ENCODE data around the gene MAP7D3. TPM values are rescaled to one million over a fixed set of nuclear protein-coding genes. Genes with fewer than 3 reads are reported as not detected.
"Not testable (repeated sequence)": the region's sequence is repeated elsewhere in the genome, so short reads cannot be mapped to it uniquely, and the experiment has no call there.

The MAP7D3 gene
- polyA plus RNA-seq (2013, experiment 1 of 2) = 26.6 TPM
- 31.4 TPM for polyA plus RNA-seq (2013, experiment 2 of 2)

- Histone ChIP-seq H2BK120ac (ENCODE audit: low read depth, low read length) (no peak within 1 kb of the TSS), H3K4me3 (ENCODE audit: low read length in 2 of 2) (peak within 1 kb of the TSS; percentile 47 to 89), H3K18ac (ENCODE audit: low read length) (peak within 1 kb of the TSS; percentile 80), H3K79me1 (ENCODE audit: low read depth, low read length) (no peaks in the 10 kb centered on the region), H2BK15ac (ENCODE audit: low read length) (no peak within 1 kb of the TSS), H3K4me1 (ENCODE audit: control insufficient read depth in 2 of 2, insufficient read depth in 1 of 2, low read depth in 1 of 2, low read length in 2 of 2) (peaks cover 0 to 3% of the 10 kb centered on the region in 2 donors), H2AFZ (ENCODE audit: low read length) (peak within 1 kb of the TSS; percentile 96), H3K23ac (ENCODE audit: low read depth, low read length, poor library complexity) (no peak within 1 kb of the TSS), H3K27me3 (ENCODE audit: control insufficient read depth in 3 of 3, insufficient read depth in 3 of 3, low read depth in 1 of 3, low read length in 3 of 3) (peaks cover 0 to 16% (median 0%) of the 10 kb centered on the region in 3 experiments), H3K36me3 (replicated peaks in 1 of 2; ENCODE audit: control insufficient read depth in 2 of 2, insufficient read depth in 2 of 2, low read length in 2 of 2) (no peaks in the 10 kb centered on the region), H2BK12ac (ENCODE audit: low read length) (no peak within 1 kb of the TSS), H2BK5ac (ENCODE audit: low read length) (no peak within 1 kb of the TSS), H3K9ac (ENCODE audit: low read depth, low read length, poor library complexity) (peak within 1 kb of the TSS; percentile 60), H3K14ac (ENCODE audit: low read length) (no peak within 1 kb of the TSS), H3K4ac (ENCODE audit: low read length) (no peak within 1 kb of the TSS), H3K27ac (replicated peaks; ENCODE audit: low read length) (no peak within 1 kb of the TSS), H4K8ac (ENCODE audit: low read depth, low read length) (no peak within 1 kb of the TSS), H2AK5ac (ENCODE audit: low read depth, low read length) (no peak within 1 kb of the TSS), H3K4me2 (ENCODE audit: insufficient read depth, low read length, poor library complexity, severe bottlenecking) (peak within 1 kb of the TSS; percentile 57), H3K9me3 (replicated peaks in 1 of 2; ENCODE audit: control insufficient read depth in 2 of 2, insufficient read depth in 1 of 2, low read depth in 1 of 2, low read length in 2 of 2) (no peaks in the 10 kb centered on the region), H4K91ac (ENCODE audit: low read depth, low read length, poor library complexity) (no peak within 1 kb of the TSS)
- no CpG with 5 or more reads among the region's 73 CpGs for WGBS, 2 donors (ENCODE audit: extremely low coverage in 2 of 2, insufficient read length in 2 of 2, insufficient replicate concordance in 1 of 2)
- DNase-seq (ENCODE audit: low spot score) = peak; percentile 39
Measured at GRCh38 chrX:136251041-136251991, at the start of gene MAP7D3. Gene MAP7D3, minus strand, starts transcription at chrX:136251400. Its CDS starts 42 bp downstream, at chrX:136251358.

GRCh38 chrX:136300721-136301120 lies 49.5 kb upstream of the MAP7D3 start, which contains the start of gene ADGRG4:
Gene ADGRG4, plus strand, starts transcription at chrX:136300963. Its CDS starts 7,815 bp downstream, at chrX:136308778.
- H3K79me1 ChIP-seq (ENCODE audit: low read depth, low read length); H2AK5ac ChIP-seq (ENCODE audit: low read depth, low read length); H3K9me3 ChIP-seq (replicated peaks in 1 of 2; ENCODE audit: control insufficient read depth in 2 of 2, insufficient read depth in 1 of 2, low read depth in 1 of 2, low read length in 2 of 2); H3K36me3 ChIP-seq (replicated peaks in 1 of 2; ENCODE audit: control insufficient read depth in 2 of 2, insufficient read depth in 2 of 2, low read length in 2 of 2); H4K8ac ChIP-seq (ENCODE audit: low read depth, low read length); H3K4me2 ChIP-seq (ENCODE audit: insufficient read depth, low read length, poor library complexity, severe bottlenecking); H3K4me3 ChIP-seq (ENCODE audit: low read length in 2 of 2); H3K18ac ChIP-seq (ENCODE audit: low read length); H2BK120ac ChIP-seq (ENCODE audit: low read depth, low read length); H3K4ac ChIP-seq (ENCODE audit: low read length); H2AFZ ChIP-seq (ENCODE audit: low read length); H4K91ac ChIP-seq (ENCODE audit: low read depth, low read length, poor library complexity); H2BK5ac ChIP-seq (ENCODE audit: low read length); H3K4me1 ChIP-seq (ENCODE audit: control insufficient read depth in 2 of 2, insufficient read depth in 1 of 2, low read depth in 1 of 2, low read length in 2 of 2); H2BK12ac ChIP-seq (ENCODE audit: low read length); DNase-seq (ENCODE audit: low spot score); H3K14ac ChIP-seq (ENCODE audit: low read length); H3K27me3 ChIP-seq (ENCODE audit: control insufficient read depth in 3 of 3, insufficient read depth in 3 of 3, low read depth in 1 of 3, low read length in 3 of 3); H2BK15ac ChIP-seq (ENCODE audit: low read length); H3K27ac ChIP-seq (replicated peaks; ENCODE audit: low read length); H3K23ac ChIP-seq (ENCODE audit: low read depth, low read length, poor library complexity); H3K9ac ChIP-seq (ENCODE audit: low read depth, low read length, poor library complexity): not testable (repeated sequence)
- WGBS, 2 donors (ENCODE audit: extremely low coverage in 2 of 2, insufficient read length in 2 of 2, insufficient replicate concordance in 1 of 2) = no CpG with 5 or more reads among the region's 4 CpGs

GRCh38 chrX:136295380-136295779 lies 44.2 kb upstream of the MAP7D3 start:
- Histone ChIP-seq H3K18ac (ENCODE audit: low read length) (no peak overlapping the region), H3K27me3 (ENCODE audit: control insufficient read depth in 3 of 3, insufficient read depth in 3 of 3, low read depth in 1 of 3, low read length in 3 of 3) (peaks cover 0 to 3% (median 0%) of the 10 kb centered on the region in 3 experiments), H2BK15ac (ENCODE audit: low read length) (no peak overlapping the region), H3K36me3 (replicated peaks in 1 of 2; ENCODE audit: control insufficient read depth in 2 of 2, insufficient read depth in 2 of 2, low read length in 2 of 2) (no peaks in the 10 kb centered on the region), H2AK5ac (ENCODE audit: low read depth, low read length) (no peak overlapping the region), H3K9me3 (replicated peaks in 1 of 2; ENCODE audit: control insufficient read depth in 2 of 2, insufficient read depth in 1 of 2, low read depth in 1 of 2, low read length in 2 of 2) (no peaks in the 10 kb centered on the region), H2AFZ (ENCODE audit: low read length) (no peak overlapping the region), H3K79me1 (ENCODE audit: low read depth, low read length) (no peaks in the 10 kb centered on the region), H2BK120ac (ENCODE audit: low read depth, low read length) (no peak overlapping the region), H3K9ac (ENCODE audit: low read depth, low read length, poor library complexity) (no peak overlapping the region), H2BK12ac (ENCODE audit: low read length) (no peak overlapping the region), H3K27ac (replicated peaks; ENCODE audit: low read length) (no peak overlapping the region), H4K91ac (ENCODE audit: low read depth, low read length, poor library complexity) (no peak overlapping the region), H3K4ac (ENCODE audit: low read length) (no peak overlapping the region), H3K14ac (ENCODE audit: low read length) (no peak overlapping the region), H3K4me2 (ENCODE audit: insufficient read depth, low read length, poor library complexity, severe bottlenecking) (no peak overlapping the region), H2BK5ac (ENCODE audit: low read length) (no peak overlapping the region), H4K8ac (ENCODE audit: low read depth, low read length) (no peak overlapping the region), H3K23ac (ENCODE audit: low read depth, low read length, poor library complexity) (no peak overlapping the region), H3K4me1 (ENCODE audit: control insufficient read depth in 2 of 2, insufficient read depth in 1 of 2, low read depth in 1 of 2, low read length in 2 of 2) (no peaks in the 10 kb centered on the region), H3K4me3 (ENCODE audit: low read length in 2 of 2) (no peak overlapping the region)
- WGBS, 2 donors (ENCODE audit: extremely low coverage in 2 of 2, insufficient read length in 2 of 2, insufficient replicate concordance in 1 of 2) = no CpG with 5 or more reads among the region's 8 CpGs
- DNase-seq (ENCODE audit: low spot score) = no peak

DNA sequence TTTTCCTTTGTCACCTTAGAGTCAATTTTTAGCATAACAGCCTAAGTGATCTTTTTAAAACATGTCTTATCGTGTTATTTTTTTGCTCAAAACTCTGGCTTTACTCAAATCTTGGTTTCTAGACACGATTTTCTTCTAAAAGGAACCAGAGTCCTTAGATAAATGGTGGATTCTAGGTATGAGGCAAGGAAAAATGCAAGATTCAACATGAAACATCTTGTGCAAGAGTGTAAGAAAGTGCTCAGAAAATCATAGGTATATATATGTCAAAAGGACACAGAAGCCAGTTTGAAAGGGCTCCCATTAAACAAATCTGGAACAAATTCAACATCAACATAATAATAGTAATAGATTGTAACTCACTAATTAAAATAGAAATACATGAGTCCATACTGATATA lies 41.5 kb upstream of the MAP7D3 start:
- Histone ChIP-seq H3K4me3 (ENCODE audit: low read length in 2 of 2) (no peak overlapping the region), H4K8ac (ENCODE audit: low read depth, low read length) (no peak overlapping the region), H3K4ac (ENCODE audit: low read length) (no peak overlapping the region), H2BK5ac (ENCODE audit: low read length) (no peak overlapping the region), H3K36me3 (replicated peaks in 1 of 2; ENCODE audit: control insufficient read depth in 2 of 2, insufficient read depth in 2 of 2, low read length in 2 of 2) (no peaks in the 10 kb centered on the region), H3K27me3 (ENCODE audit: control insufficient read depth in 3 of 3, insufficient read depth in 3 of 3, low read depth in 1 of 3, low read length in 3 of 3) (peaks cover 0 to 3% (median 0%) of the 10 kb centered on the region in 3 experiments), H3K9ac (ENCODE audit: low read depth, low read length, poor library complexity) (no peak overlapping the region), H2AFZ (ENCODE audit: low read length) (no peak overlapping the region), H4K91ac (ENCODE audit: low read depth, low read length, poor library complexity) (no peak overlapping the region), H2BK120ac (ENCODE audit: low read depth, low read length) (no peak overlapping the region), H3K27ac (replicated peaks; ENCODE audit: low read length) (no peak overlapping the region), H3K23ac (ENCODE audit: low read depth, low read length, poor library complexity) (no peak overlapping the region), H3K4me1 (ENCODE audit: control insufficient read depth in 2 of 2, insufficient read depth in 1 of 2, low read depth in 1 of 2, low read length in 2 of 2) (no peaks in the 10 kb centered on the region), H3K9me3 (replicated peaks in 1 of 2; ENCODE audit: control insufficient read depth in 2 of 2, insufficient read depth in 1 of 2, low read depth in 1 of 2, low read length in 2 of 2) (no peaks in the 10 kb centered on the region), H2BK12ac (ENCODE audit: low read length) (no peak overlapping the region), H3K79me1 (ENCODE audit: low read depth, low read length) (no peaks in the 10 kb centered on the region), H3K14ac (ENCODE audit: low read length) (no peak overlapping the region), H3K18ac (ENCODE audit: low read length) (no peak overlapping the region), H3K4me2 (ENCODE audit: insufficient read depth, low read length, poor library complexity, severe bottlenecking) (no peak overlapping the region), H2BK15ac (ENCODE audit: low read length) (no peak overlapping the region), H2AK5ac (ENCODE audit: low read depth, low read length) (no peak overlapping the region)
- DNase-seq (ENCODE audit: low spot score) = no peak
- WGBS, 2 donors (ENCODE audit: extremely low coverage in 2 of 2, insufficient read length in 2 of 2, insufficient replicate concordance in 1 of 2) = no CpG with 5 or more reads among the region's 2 CpGs
